ENCODE results near the gene BBX. TPM values are rescaled to one million over a fixed set of nuclear protein-coding genes. Genes with fewer than 3 reads are reported as not detected.
A peak's percentile ranks its signal among the peaks of the same experiment; 100 is the strongest.

BBX gene
- total RNA-seq, 4 donors from 2014 or later: 33.0 to 46.3 (median 36.7) TPM

DNA sequence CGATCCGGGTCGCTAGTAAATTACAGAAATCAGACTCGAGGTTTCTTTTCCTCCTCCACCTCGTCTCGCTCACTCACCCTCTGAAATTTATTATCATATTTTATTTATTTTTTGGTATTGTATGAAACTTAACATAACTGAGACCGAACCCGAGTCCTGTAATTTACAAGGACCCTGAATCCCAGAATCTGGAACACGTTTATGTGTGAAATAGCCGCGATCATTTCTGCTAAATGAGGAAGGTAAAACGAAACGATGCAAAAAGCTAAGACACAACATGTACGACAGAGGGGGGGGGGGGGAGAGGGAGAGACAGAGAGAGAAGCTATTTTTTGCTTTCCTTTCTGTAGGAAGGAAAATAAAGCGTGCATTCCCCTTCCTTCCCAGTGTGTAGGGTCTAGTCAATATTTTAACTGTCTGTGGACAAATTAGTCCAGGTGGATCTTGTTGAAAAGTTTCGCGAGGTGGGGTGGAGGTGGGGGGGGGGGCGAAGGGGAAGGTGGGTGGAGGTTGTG lies 1.6 kb downstream of the BBX start:
- peak in 1 of 3 donors; percentile 31 for DNase-seq

DNA sequence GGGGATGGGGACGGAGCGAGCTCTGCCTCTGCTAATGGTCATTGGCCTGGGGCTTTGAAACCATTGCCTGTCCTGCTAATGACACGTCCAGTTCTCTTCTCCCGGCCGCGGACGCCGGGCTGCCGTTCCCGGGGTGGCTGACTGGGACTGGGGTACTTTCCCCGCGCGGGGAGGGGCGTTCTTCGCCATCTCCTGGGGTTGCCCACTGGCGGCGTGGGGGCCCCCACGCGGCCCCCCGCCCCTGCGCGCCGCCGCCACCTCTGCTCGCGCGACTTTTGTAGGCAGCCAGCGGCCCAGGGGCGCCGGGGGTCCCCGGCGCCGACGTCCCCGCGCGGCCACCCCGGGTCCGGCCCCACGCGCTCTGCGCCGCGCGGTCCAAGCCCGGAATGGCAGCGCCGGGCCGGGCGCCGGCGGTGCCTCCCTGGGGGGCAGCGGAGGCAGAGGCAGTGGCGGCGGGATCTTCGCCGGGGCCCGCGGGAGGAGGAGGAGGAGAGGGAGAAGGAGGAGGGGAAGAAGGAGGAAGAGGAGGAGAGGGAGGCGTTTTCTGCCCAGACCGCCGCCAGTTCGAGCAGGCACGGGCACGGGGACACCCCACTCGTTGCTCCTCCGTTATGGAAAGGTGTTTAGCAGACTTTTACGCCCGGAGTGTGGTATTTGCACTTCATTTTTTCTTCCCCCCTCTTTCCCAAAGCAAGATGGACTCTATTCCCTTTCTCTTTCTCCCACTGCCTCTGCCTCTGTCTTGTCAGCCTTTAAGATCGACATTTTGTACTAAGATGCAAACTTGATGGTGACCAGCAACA lies 2.3 kb downstream of the BBX start:
- DNase-seq: peak; percentile 47 to 68 (median 66)
- Histone ChIP-seq H3K4me1 (peaks cover 0 to 12% (median 3%) of the 10 kb centered on the region in 4 donors), H3K36me3 (no peaks in the 10 kb centered on the region), H3K27ac (peak overlapping the region; percentile 76 to 97 (median 92)), H3K4me3 (peak overlapping the region; percentile 81 to 95 (median 92)), H3K27me3 (no peaks in the 10 kb centered on the region), H3K9me3 (no peaks in the 10 kb centered on the region)
- TF ChIP-seq, protein P1, sequence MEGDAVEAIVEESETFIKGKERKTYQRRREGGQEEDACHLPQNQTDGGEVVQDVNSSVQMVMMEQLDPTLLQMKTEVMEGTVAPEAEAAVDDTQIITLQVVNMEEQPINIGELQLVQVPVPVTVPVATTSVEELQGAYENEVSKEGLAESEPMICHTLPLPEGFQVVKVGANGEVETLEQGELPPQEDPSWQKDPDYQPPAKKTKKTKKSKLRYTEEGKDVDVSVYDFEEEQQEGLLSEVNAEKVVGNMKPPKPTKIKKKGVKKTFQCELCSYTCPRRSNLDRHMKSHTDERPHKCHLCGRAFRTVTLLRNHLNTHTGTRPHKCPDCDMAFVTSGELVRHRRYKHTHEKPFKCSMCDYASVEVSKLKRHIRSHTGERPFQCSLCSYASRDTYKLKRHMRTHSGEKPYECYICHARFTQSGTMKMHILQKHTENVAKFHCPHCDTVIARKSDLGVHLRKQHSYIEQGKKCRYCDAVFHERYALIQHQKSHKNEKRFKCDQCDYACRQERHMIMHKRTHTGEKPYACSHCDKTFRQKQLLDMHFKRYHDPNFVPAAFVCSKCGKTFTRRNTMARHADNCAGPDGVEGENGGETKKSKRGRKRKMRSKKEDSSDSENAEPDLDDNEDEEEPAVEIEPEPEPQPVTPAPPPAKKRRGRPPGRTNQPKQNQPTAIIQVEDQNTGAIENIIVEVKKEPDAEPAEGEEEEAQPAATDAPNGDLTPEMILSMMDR (IDR thresholded peaks at IDR 0.05): no peak
- no peak for TF ChIP-seq POLR2A (IDR thresholded peaks at IDR 0.05)

More for the DNA sequence above, 1.6 kb downstream of the BBX start:
- H3K4me3 ChIP-seq: peak overlapping the region; percentile 81 to 95 (median 92)
- no peaks in the 10 kb centered on the region for H3K27me3 ChIP-seq
- no peaks in the 10 kb centered on the region for H3K36me3 ChIP-seq
- peaks cover 0 to 12% (median 3%) of the 10 kb centered on the region in 4 donors for H3K4me1 ChIP-seq
- H3K9me3 ChIP-seq: no peaks in the 10 kb centered on the region
- peak overlapping the region; percentile 90 to 97 (median 96) for H3K27ac ChIP-seq
- TF ChIP-seq, protein P1 (IDR thresholded peaks at IDR 0.05): no peak
- no peak for TF ChIP-seq POLR2A (IDR thresholded peaks at IDR 0.05)

DNA sequence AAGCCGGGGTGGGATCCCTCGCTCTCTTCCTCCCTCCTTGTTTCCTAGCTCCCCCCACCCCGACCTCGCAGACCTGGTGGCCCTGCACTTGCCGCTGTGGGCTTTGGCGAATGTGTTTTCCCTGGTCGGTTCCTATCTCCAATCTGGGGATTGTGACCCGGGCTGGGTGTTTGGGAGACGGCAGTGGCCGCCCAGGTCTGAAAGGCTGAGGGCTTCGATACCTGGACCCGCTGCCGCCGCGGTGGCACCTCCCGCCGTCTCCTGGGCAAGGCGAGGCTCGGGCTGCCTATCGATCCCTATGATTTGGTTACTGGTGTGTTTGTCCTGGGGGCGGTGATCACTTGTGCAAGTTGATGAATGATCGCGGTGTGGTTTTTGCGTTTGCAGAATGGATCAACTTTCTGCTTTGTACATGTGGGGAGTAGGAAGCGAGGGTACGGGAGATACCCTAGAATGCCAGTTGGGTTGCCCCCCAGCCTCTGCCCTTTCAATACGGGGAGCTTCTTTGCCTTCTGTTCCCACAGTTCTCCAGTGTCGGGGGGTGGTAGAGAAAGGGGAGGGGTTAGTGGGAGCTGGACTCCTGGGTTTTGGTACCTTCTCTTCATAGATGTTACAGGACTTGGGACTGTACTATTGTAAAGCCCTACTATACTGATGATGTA lies 3.0 kb downstream of the BBX start:
- H3K9me3 ChIP-seq: no peaks in the 10 kb centered on the region
- H3K27ac ChIP-seq: peak overlapping the region in 3 of 4 donors; percentile 76 to 97 (median 95)
- TF ChIP-seq POLR2A (IDR thresholded peaks at IDR 0.05): no peak
- TF ChIP-seq, protein P1 (IDR thresholded peaks at IDR 0.05): no peak
- no peaks in the 10 kb centered on the region for H3K27me3 ChIP-seq
- H3K36me3 ChIP-seq: no peaks in the 10 kb centered on the region
- peak; percentile 24 to 54 (median 52) for DNase-seq
- H3K4me3 ChIP-seq: peak overlapping the region; percentile 81 to 95 (median 92)
- peaks cover 0 to 12% (median 3%) of the 10 kb centered on the region in 4 donors for H3K4me1 ChIP-seq

DNA sequence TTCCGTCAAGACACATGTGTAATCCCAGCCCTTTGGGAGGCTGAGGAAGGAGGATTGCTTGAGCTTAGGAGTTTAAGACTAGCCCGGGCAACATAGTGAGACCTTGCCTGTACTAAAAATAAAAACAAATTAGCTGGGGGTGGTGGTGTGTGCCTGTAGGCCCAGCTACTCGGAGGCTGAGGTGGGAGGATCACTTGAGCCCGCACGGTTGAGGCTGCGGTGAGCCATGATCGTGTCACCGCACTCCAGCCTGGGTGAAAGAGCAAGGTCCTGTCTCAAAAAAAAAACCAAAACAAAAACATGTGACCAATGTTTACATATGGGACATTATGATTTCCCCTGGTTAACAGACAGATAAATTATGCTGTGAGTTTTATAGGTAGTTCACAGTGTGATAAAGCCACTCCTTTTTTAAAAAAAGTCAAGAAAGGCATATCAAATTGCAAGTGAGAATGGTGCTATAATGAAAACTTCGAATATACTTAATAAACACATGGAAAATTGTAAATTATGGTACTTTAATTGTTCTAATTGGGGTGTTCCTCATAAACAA lies 9.2 kb downstream of the BBX start:
- Histone ChIP-seq H3K4me3 (no peak overlapping the region), H3K4me1 (peaks cover 0 to 3% (median 0%) of the 10 kb centered on the region in 4 donors), H3K27ac (no peak overlapping the region), H3K36me3 (no peaks in the 10 kb centered on the region), H3K9me3 (no peaks in the 10 kb centered on the region), H3K27me3 (no peaks in the 10 kb centered on the region)
- TF ChIP-seq POLR2A (IDR thresholded peaks at IDR 0.05): no peak
- TF ChIP-seq, protein P1 (IDR thresholded peaks at IDR 0.05): no peak
- no peak for DNase-seq

DNA sequence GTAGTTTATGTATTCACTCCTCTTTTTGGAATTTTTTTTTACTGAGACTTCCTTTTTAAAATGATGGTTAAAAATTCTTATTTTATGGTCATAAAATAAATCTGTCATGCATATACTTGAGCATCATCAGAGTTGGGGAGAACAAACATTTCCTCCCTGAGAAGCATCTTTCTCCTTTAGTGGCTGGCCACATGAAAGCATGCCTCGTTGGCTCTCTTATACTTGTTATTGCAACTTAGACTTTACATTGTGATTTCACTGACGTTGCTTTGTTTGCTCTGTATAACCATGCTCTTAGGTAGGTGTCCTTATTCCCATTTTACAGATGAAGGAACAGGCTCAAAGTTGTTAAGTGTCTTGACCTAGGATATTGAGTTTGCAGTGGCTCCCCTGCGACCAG lies 18.1 kb downstream of the BBX start:
- H3K36me3 ChIP-seq: no peaks in the 10 kb centered on the region
- H3K9me3 ChIP-seq: no peaks in the 10 kb centered on the region
- DNase-seq: no peak
- no peaks in the 10 kb centered on the region for H3K4me1 ChIP-seq
- no peak overlapping the region for H3K27ac ChIP-seq
- no peaks in the 10 kb centered on the region for H3K27me3 ChIP-seq
- TF ChIP-seq, protein P1 (IDR thresholded peaks at IDR 0.05): no peak
- TF ChIP-seq POLR2A (IDR thresholded peaks at IDR 0.05): no peak
- H3K4me3 ChIP-seq: no peak overlapping the region
